HG02588 (cell line): ENCODE data around the gene SPP1.
"Not testable (repeated sequence)": the region's sequence is repeated elsewhere in the genome, so short reads cannot be mapped to it uniquely, and the experiment has no call there.

Experiments used
- ATAC-seq: cut with Tn5 transposase; IDR thresholded peaks from one replicate; pipeline ENCODE4 v1.9.1; 2021; ENCODE audit warnings: mild to moderate bottlenecking, moderate library complexity; ENCODE audit not compliant: unreplicated experiment

SPP1 gene

DNA sequence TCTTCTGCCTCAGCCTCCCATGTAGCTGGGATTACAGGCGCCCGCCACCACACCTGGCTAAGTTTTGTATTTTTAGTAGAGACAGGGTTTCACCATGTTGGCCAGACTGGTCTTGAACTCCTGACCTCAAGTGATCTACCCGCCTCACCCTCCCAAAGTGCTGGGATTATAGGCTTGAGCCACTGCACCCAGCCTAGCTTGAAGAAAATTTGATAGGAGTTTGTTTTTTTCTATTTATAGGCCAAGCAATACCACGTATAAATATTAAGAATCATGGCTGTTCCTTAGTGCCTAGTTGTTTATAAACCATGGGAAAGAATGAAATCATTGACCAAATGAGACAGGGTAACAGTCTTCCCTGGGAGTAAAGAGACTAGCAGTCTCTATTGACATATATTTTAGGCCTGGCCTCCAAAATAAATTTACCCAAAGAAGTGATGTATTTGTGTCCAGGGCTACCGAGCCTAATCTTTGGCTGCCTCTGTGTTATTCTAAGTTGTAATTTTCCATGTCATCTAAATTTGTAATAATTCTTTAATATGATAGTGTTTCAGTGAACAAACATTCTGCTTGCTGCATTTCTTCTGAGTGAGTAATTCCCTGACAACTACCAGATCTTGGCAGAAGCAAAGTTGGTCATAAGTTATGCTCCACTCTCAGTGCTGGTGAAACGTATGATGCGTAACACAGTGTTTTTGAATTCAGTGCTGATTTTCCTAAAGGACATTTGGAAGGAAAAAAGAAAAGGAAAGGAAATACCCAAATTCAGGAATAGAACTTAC, 42.2 kb downstream of the SPP1 start:
- no peak for ATAC-seq

DNA sequence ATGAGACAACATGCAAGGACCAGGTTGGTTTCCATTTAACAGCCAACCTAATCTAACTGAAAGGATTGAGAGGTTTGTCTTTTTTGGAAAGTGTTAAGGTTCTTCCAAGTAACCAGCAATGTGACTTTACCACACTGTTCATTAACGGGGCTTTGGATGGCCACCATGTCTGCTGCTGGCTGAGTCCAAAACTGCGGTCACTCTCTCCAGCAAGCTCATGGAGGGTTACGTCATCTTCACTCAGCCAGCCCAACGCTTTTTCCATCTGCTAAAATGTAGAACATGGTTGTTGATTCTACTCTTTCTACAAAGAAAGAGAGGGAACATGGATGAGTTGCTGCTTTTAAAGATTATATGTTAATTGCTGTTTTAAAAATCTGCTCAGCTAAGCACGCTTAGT, 43.0 kb downstream of the SPP1 start:
- ATAC-seq: no peak

GRCh38 chr4:88021824-88022223, 46.3 kb downstream of the SPP1 start:
- no peak for ATAC-seq

DNA sequence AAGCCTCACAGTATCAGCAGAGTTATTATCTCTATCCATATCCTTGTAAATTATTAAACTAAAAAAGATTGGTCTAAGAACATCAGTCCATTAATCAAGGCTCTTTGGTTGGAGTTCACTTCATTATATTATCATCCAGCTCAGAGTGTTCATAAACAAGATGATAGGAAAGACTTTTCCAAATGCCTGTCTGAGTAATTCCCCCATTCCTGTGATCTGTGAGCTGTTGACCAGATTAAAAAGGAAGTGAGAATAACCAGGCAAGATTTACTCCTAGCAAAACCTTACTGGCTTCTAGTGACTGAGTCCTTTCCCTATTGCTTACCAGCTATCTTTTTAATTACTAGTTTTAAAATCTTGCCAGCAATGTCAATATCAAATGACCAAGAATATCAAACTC, 46.8 kb downstream of the SPP1 start:
- ATAC-seq: no peak

DNA sequence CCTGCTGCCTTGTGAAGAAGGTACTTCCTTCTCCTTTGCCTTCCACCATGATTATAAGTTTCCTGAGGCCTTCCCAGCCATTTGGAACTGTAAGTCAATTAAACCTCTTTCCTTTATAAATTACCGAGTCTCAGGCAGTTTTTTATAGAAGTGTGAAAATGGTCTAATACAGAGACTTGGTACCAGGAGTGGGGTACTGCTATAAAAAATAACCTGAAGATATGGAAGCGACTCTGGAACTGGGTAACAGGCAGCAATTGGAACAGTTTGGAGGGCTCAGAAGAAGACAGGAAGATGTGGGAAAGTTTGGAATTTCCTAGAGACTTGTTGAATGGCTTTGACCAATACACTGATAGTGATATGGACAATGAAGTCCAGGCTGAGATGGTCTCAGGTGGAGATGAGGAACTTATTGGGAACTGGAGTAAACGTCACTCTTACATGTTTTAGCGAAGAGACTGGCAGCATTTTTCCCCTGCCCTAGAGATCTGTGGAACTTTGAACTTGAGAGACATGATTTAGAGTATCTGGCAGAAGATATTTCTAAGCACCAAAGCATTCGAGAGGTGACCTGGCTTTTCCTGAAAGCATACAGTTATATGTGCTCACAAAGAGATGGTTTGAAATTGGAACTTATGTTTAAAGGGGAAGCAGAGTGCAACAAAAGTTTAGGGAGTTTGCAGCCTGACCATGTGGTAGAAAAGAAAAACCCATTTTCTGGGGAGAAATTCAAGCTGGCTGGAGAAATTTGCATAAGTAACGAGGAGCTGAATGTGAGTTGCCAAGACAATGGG, 50.6 kb downstream of the SPP1 start:
- ATAC-seq: not testable (repeated sequence)

DNA sequence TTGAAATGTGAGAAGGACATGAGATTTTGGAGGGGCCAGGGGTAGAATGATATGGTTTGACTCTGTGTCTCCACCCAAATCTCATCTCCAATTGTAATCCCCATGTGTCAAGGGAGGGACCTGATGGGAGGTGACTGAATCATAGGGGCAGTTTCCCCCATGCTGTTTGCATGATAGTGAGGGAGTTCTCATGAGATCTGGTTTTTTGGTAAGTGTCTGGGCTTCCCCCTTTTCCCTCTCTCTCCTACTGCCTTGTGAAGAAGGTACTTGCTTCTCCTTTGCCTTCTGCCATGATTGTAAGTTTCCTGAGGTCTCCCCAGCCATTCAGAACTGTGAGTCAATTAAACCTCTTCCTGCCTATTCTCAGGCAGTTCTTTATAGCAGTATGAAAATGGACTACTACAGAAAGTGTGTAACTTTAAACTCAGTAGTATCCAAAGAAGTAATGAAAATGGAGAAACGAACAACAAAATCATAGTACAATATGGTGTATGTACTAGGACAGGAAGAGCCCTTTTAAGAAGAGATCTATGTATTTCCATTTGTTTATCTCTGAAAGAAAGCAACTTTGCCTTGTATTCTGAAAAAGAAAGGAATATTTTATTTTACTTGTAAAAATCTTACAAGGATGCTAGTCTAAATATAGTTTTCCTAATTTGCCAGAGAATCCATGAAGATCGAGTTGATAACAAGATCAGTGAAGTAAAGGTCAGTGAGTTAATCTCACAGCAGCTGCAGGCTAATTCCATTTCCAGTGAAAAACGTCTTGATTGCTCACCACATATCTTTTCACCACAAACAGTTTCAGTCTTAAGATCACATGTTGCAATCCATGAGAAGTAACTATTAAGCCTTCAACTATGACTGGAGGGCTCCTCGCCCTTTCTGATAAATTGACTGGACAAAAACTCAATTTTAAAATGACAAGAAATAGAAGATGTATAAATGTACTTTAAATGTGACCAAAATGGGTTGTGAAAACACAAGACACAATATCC, 52.4 kb downstream of the SPP1 start:
- ATAC-seq: no peak

GRCh38 chr4:88028946-88029345, 53.4 kb downstream of the SPP1 start:
- no peak for ATAC-seq

DNA sequence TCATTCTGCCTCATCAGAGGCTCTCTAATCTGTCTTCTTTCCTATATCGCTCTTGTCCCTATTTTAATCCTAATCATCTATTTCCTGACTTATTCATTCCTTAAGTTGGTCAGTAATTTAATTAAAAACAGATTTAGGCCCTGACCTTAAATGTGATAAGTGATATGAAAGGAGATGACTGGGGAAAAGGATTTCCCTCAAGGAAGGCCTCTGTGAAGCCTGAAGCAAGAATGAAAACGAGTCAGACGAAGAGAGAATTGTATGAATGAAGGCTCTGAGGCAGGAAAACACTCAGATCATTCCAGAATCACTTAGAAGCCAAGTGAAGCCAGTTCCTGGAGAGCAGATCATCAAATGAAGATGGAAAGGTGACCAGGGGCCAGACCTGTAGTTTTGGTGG, 54.0 kb downstream of the SPP1 start:
- ATAC-seq: no peak

- no peak for ATAC-seq
These were observed 55.2 kb downstream of the SPP1 start for GRCh38 chr4:88030565-88031310.
